HG03575 (cell line): ENCODE results near the gene DGKZ.
"Not testable (repeated sequence)": the region's sequence is repeated elsewhere in the genome, so short reads cannot be mapped to it uniquely, and the experiment has no call there.

Experiments
- ATAC-seq: cut with Tn5 transposase; IDR thresholded peaks from one replicate; pipeline ENCODE4 v1.9.1; 2021; ENCODE audit not compliant: unreplicated experiment, insufficient number of reproducible peaks, low FRiP score; ENCODE audit errors: extremely low read depth

DGKZ gene

GRCh38 chr11:46362156-46363030 lies 15.1 kb downstream of the DGKZ start:
- ATAC-seq: no peak

- no peak for ATAC-seq
Measured at GRCh38 chr11:46363031-46363407, 15.8 kb downstream of the DGKZ start.

GRCh38 chr11:46363455-46364005 lies 16.3 kb downstream of the DGKZ start:
- no peak for ATAC-seq

GRCh38 chr11:46364056-46364455 lies 16.8 kb downstream of the DGKZ start:
- no peak for ATAC-seq

GRCh38 chr11:46364791-46365190 lies 17.5 kb downstream of the DGKZ start:
- ATAC-seq: no peak

GRCh38 chr11:46366260-46366659 lies 19.0 kb downstream of the DGKZ start:
- ATAC-seq: no peak

- ATAC-seq: no peak
Measured at GRCh38 chr11:46366661-46367161, 19.4 kb downstream of the DGKZ start.

- ATAC-seq: no peak
Measured at GRCh38 chr11:46367244-46367915, 20.1 kb downstream of the DGKZ start.

- no peak for ATAC-seq
Measured at GRCh38 chr11:46367916-46368267, 20.6 kb downstream of the DGKZ start.

GRCh38 chr11:46369458-46370152 lies 22.3 kb downstream of the DGKZ start:
- ATAC-seq: no peak

GRCh38 chr11:46370253-46370652 lies 23.0 kb downstream of the DGKZ start:
- ATAC-seq: no peak

- ATAC-seq: not testable (repeated sequence)
Measured at GRCh38 chr11:46371262-46371661, 24.0 kb downstream of the DGKZ start.

GRCh38 chr11:46372086-46372485 lies 24.8 kb downstream of the DGKZ start:
- ATAC-seq: no peak

- ATAC-seq: not testable (repeated sequence)
Measured at GRCh38 chr11:46372501-46372900, 25.2 kb downstream of the DGKZ start.

GRCh38 chr11:46373787-46374740 lies 26.8 kb downstream of the DGKZ start:
- no peak for ATAC-seq

GRCh38 chr11:46374815-46375214 lies 27.6 kb downstream of the DGKZ start:
- no peak for ATAC-seq

- ATAC-seq: no peak
Measured at GRCh38 chr11:46375392-46376101, 28.3 kb downstream of the DGKZ start.
